ENCODE measurements around the gene VAV3. TPM values are rescaled to one million over a fixed set of nuclear protein-coding genes. Genes with fewer than 3 reads are reported as not detected.

VAV3 gene
- total and polyA plus RNA-seq, 2 of the 8 experiments (the other 6 are each of a cell fraction or from before 2014, with no cell fraction given) = 2.9 to 7.9 TPM

- H2AFZ ChIP-seq (ENCODE audit: low read length) = no peak overlapping the region
- H3K18ac ChIP-seq (ENCODE audit: extremely low read depth, low read length) = no peak overlapping the region
- no peak overlapping the region for H3K4ac ChIP-seq (replicated peaks; ENCODE audit: insufficient read length, low read depth, low read length)
- H2BK120ac ChIP-seq (replicated peaks; ENCODE audit: low read depth, low read length) = no peak overlapping the region
- H3K23ac ChIP-seq (ENCODE audit: insufficient read length) = no peak overlapping the region
- H2BK12ac ChIP-seq (ENCODE audit: low read depth, low read length) = no peak overlapping the region
- no peaks in the 10 kb centered on the region for H3K79me2 ChIP-seq (ENCODE audit: control insufficient read depth in 1 of 2, insufficient read depth in 2 of 2, low read length in 2 of 2)
- H2BK15ac ChIP-seq (ENCODE audit: low read length) = no peak overlapping the region
- no peak overlapping the region for H3K9ac ChIP-seq (replicated peaks in 1 of 4; ENCODE audit: extremely low read depth in 1 of 4, low read depth in 3 of 4, low read length in 3 of 4)
- peaks cover 0 to 7% (median 0%) of the 10 kb centered on the region in 4 experiments; a peak in 1 of 7 replicates for H3K4me1 ChIP-seq (replicated peaks in 1 of 4; ENCODE audit: control insufficient read depth in 3 of 4, insufficient read depth in 4 of 4, low read length in 3 of 4)
- no peak overlapping the region for H3K56ac ChIP-seq (replicated peaks; ENCODE audit: insufficient read length, low read depth, low read length)
- no peaks in the 10 kb centered on the region for H3K79me1 ChIP-seq (ENCODE audit: low read depth, low read length)
- no peak overlapping the region for H4K5ac ChIP-seq (ENCODE audit: insufficient read length, low read depth, low read length)
- FAIRE-seq (no peak), DNase-seq (ENCODE audit: low read depth in 1 of 2, low spot score in 2 of 2) (no peak)
- ChIA-PET POLR2A (ENCODE audit: partially characterized antibody) (interaction anchor here (0.5 to 0.8 kb wide), 2 partner anchors 10 to 130 kb away, joined by 3 read pairs; no protein-coding TSS in a partner anchor), CTCF (ENCODE audit: partially characterized antibody) (interaction anchor here (0.6 to 3.3 kb wide), 9 partner anchors 9 to 701 kb away, joined by 3 to 22 read pairs (median 3); no protein-coding TSS in a partner anchor)
- H3K14ac ChIP-seq (ENCODE audit: insufficient read length) = no peak overlapping the region
- no peak overlapping the region for H3K27ac ChIP-seq (ENCODE audit: low read depth, low read length)
- no peak overlapping the region for H2AK5ac ChIP-seq (ENCODE audit: low read depth, low read length)
- no peak overlapping the region for H4K8ac ChIP-seq (ENCODE audit: extremely low read depth, insufficient read depth, low read length)
- no peak overlapping the region for H2BK5ac ChIP-seq (ENCODE audit: low read depth, low read length)
- H3K23me2 ChIP-seq (ENCODE audit: low read depth, low read length) = no peaks in the 10 kb centered on the region
- no peak overlapping the region for H4K91ac ChIP-seq (replicated peaks; ENCODE audit: insufficient read length, low read length)
- H3K9me3 ChIP-seq (ENCODE audit: insufficient read depth in 2 of 2, low read depth in 1 of 2, low read length in 1 of 2) = no peaks in the 10 kb centered on the region
- H3K4me2 ChIP-seq (ENCODE audit: insufficient read depth in 1 of 2, low read depth in 2 of 2, low read length in 2 of 2) = no peak overlapping the region
- no peak overlapping the region for H2BK20ac ChIP-seq (ENCODE audit: low read length)
- H3K36me3 ChIP-seq (ENCODE audit: control insufficient read depth in 2 of 4, insufficient read depth in 4 of 4, low read length in 3 of 4) = no peaks in the 10 kb centered on the region
- no peak overlapping the region for H3K4me3 ChIP-seq (ENCODE audit: extremely low read depth in 1 of 4, insufficient read depth in 2 of 4, low read depth in 3 of 4, low read length in 4 of 4)
- H4K20me1 ChIP-seq (replicated peaks in 1 of 2; ENCODE audit: control insufficient read depth in 1 of 2, insufficient read depth in 2 of 2, low read length in 2 of 2) = no peaks in the 10 kb centered on the region
- H3K27me3 ChIP-seq (replicated peaks in 1 of 4; ENCODE audit: control insufficient read depth in 3 of 4, extremely low read depth in 1 of 4, insufficient read depth in 3 of 4, low read length in 3 of 4) = no peaks in the 10 kb centered on the region
- WGBS, 2 experiments (ENCODE audit: extremely low coverage in 1 of 2, insufficient coverage in 1 of 2, insufficient read length in 1 of 2, insufficient replicate concordance in 2 of 2, low coverage in 1 of 2, low lambda C conversion rate in 2 of 2, missing lambda C conversion rate in 1 of 2) = 85% methylated on average over 4 of the region's 4 CpGs; no CpG with 5 or more reads in 1 of the 2 experiments
- TF ChIP-seq, protein P1, sequence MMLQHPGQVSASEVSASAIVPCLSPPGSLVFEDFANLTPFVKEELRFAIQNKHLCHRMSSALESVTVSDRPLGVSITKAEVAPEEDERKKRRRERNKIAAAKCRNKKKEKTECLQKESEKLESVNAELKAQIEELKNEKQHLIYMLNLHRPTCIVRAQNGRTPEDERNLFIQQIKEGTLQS (IDR thresholded peaks at IDR 0.05; ENCODE audit: insufficient read depth, low read depth, low read length) = no peak
- TF ChIP-seq EGR1 (IDR thresholded peaks at IDR 0.05; ENCODE audit: borderline replicate concordance, low read depth, low read length) (no peak), KDM4A (IDR thresholded peaks at IDR 0.05; ENCODE audit: low read depth, low read length, severe bottlenecking) (no peak), CBX5 (IDR thresholded peaks at IDR 0.05; ENCODE audit: low read depth, low read length) (no peak), SIX5 (IDR thresholded peaks at IDR 0.05; ENCODE audit: low read depth, low read length) (no peak), CTBP2 (IDR thresholded peaks at IDR 0.05; ENCODE audit: borderline replicate concordance, insufficient read depth, insufficient read length, low read length) (no peak), KDM1A (IDR thresholded peaks at IDR 0.05; ENCODE audit: borderline replicate concordance, low read length) (no peak), HDAC2 (IDR thresholded peaks at IDR 0.05; ENCODE audit: borderline replicate concordance in 1 of 2, low read depth in 2 of 2, low read length in 2 of 2) (no peak), FOSL1 (IDR thresholded peaks at IDR 0.05; ENCODE audit: insufficient read depth, low read depth, low read length) (no peak), PHF8 (conservative IDR thresholded peaks at IDR 0.05; ENCODE audit: low read depth, low read length) (no peak), JUND (IDR thresholded peaks at IDR 0.05; ENCODE audit: low read length) (no peak), GABPA (IDR thresholded peaks at IDR 0.05; ENCODE audit: borderline replicate concordance, insufficient read depth, low read length) (no peak), RFX5 (IDR thresholded peaks at IDR 0.05; ENCODE audit: borderline replicate concordance, low read depth, low read length) (no peak)
Measured at GRCh38 chr1:107740579-107740978, 224.4 kb downstream of the VAV3 start.
